Right renal pelvis (tissue), 4 donors: ENCODE results near the gene ACVR2B. TPM values are rescaled to one million over a fixed set of nuclear protein-coding genes. Genes with fewer than 3 reads are reported as not detected.

Experiments
- DNase-seq, 4 donors: peaks; one replicate each; pipeline ENCODE4 v3.0.0-alpha.2; 2013; ENCODE audit warnings: low read depth in 4 of 4, low spot score in 3 of 4, missing footprints in 1 of 4
- polyA plus RNA-seq, 4 donors: library from polyadenylated mRNA; unstranded; fragments of 120-200 nt; gene quantifications; one replicate each; pipeline ENCODE4 v1.2.1, GENCODE V29; 2013; ENCODE audit not compliant: insufficient read length in 4 of 4

ACVR2B gene
- polyA plus RNA-seq, 4 donors, result 15.5 to 18.6 (median 16.8) TPM

- DNase-seq, result no peak
Observed at GRCh38 chr3:38480093-38480445, 26.4 kb downstream of the ACVR2B start.

- DNase-seq, result no peak
Observed at GRCh38 chr3:38480930-38481329, 27.2 kb downstream of the ACVR2B start.

GRCh38 chr3:38482951-38483350 is 29.3 kb downstream of the ACVR2B start:
- no peak for DNase-seq

- DNase-seq, result no peak
Observed at GRCh38 chr3:38487323-38487722, 33.6 kb downstream of the ACVR2B start.

- DNase-seq, result no peak
Observed at GRCh38 chr3:38488949-38489348, 35.3 kb downstream of the ACVR2B start.

- no peak for DNase-seq
Observed at GRCh38 chr3:38489766-38490165, 36.1 kb downstream of the ACVR2B start.

- no peak for DNase-seq
Observed at GRCh38 chr3:38490281-38491030, 36.8 kb downstream of the ACVR2B start.

GRCh38 chr3:38491215-38491614 is 37.5 kb downstream of the ACVR2B start:
- DNase-seq, result no peak

- DNase-seq, result no peak
Observed at GRCh38 chr3:38493031-38493430, 39.3 kb downstream of the ACVR2B start.

GRCh38 chr3:38496131-38496910 is 42.6 kb downstream of the ACVR2B start, which contains the start of gene EXOG:
Gene EXOG, plus strand, starts transcription at chr3:38496340. Its CDS starts 28 bp downstream, at chr3:38496368.
- peak; percentile 78 to 87 (median 82) for DNase-seq

GRCh38 chr3:38497031-38497430 is 43.3 kb downstream of the ACVR2B start:
- no peak for DNase-seq

GRCh38 chr3:38500688-38501417 is 47.2 kb downstream of the ACVR2B start:
- no peak for DNase-seq

- no peak for DNase-seq
Observed at GRCh38 chr3:38507120-38507519, 53.4 kb downstream of the ACVR2B start.

GRCh38 chr3:38509732-38510131 is 56.0 kb downstream of the ACVR2B start:
- DNase-seq, result no peak

GRCh38 chr3:38510631-38511030 is 56.9 kb downstream of the ACVR2B start:
- DNase-seq, result no peak

- DNase-seq, result no peak
Observed at GRCh38 chr3:38511546-38511945, 57.9 kb downstream of the ACVR2B start.

GRCh38 chr3:38515367-38515766 is 61.7 kb downstream of the ACVR2B start:
- DNase-seq, result no peak

GRCh38 chr3:38516669-38517068 is 63.0 kb downstream of the ACVR2B start:
- DNase-seq, result no peak

GRCh38 chr3:38519000-38519399 is 65.3 kb downstream of the ACVR2B start:
- no peak for DNase-seq

- DNase-seq, result no peak
Observed at GRCh38 chr3:38519651-38520050, 66.0 kb downstream of the ACVR2B start.

GRCh38 chr3:38521391-38521987 is 67.8 kb downstream of the ACVR2B start:
- DNase-seq, result peak; percentile 60 to 69 (median 62)
